AG09309 (cell line): ENCODE data around the gene ANKRD12.

Source experiments
- DNase-seq: peaks from one replicate; pipeline ENCODE4 v3.0.0-alpha.2; 2010; ENCODE audit warnings: low read depth
- H3K4me3 ChIP-seq: 2 replicates; pipeline ENCODE4 v1.5.1; 2011; ENCODE audit warnings: mild to moderate bottlenecking, low read depth, low read length, moderate library complexity; ENCODE audit not compliant: control insufficient read depth
- TF ChIP-seq, protein P1 (sequence below): IDR thresholded peaks from 2 replicates; pipeline ENCODE4 v1.5.1; 2011; ENCODE audit warnings: mild to moderate bottlenecking, low read depth, low read length, inconsistent platforms; ENCODE audit not compliant: insufficient read depth, control insufficient read depth; ENCODE audit errors: missing control alignments

The ANKRD12 gene

GRCh38 chr18:9240270-9240669, 103.7 kb downstream of the ANKRD12 start:
- TF ChIP-seq, protein P1, sequence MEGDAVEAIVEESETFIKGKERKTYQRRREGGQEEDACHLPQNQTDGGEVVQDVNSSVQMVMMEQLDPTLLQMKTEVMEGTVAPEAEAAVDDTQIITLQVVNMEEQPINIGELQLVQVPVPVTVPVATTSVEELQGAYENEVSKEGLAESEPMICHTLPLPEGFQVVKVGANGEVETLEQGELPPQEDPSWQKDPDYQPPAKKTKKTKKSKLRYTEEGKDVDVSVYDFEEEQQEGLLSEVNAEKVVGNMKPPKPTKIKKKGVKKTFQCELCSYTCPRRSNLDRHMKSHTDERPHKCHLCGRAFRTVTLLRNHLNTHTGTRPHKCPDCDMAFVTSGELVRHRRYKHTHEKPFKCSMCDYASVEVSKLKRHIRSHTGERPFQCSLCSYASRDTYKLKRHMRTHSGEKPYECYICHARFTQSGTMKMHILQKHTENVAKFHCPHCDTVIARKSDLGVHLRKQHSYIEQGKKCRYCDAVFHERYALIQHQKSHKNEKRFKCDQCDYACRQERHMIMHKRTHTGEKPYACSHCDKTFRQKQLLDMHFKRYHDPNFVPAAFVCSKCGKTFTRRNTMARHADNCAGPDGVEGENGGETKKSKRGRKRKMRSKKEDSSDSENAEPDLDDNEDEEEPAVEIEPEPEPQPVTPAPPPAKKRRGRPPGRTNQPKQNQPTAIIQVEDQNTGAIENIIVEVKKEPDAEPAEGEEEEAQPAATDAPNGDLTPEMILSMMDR: no peak
- no peak for DNase-seq
- no peak overlapping the region for H3K4me3 ChIP-seq

DNA sequence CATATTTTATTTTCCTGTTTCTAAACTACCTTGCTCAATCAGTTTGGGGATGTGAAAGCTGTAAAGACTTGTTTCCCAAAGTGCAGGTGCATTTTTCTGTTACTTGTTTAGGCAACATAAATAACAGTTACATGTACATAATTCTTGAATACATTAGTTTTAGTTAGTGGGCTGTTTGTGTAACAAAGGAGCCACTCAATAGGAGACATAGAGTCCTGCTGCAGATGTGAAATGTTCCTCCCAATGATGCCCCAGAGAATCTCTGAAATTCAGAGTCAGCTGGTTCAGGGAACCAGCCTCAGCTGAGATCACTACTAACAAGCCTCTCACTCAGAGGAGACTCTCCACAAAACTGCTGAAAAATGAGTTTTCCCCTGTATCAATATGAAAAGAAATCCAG, 106.4 kb downstream of the ANKRD12 start:
- H3K4me3 ChIP-seq: no peak overlapping the region
- TF ChIP-seq, protein P1: no peak
- no peak for DNase-seq

GRCh38 chr18:9244376-9244775, 107.8 kb downstream of the ANKRD12 start:
- no peak overlapping the region for H3K4me3 ChIP-seq
- TF ChIP-seq, protein P1: no peak
- no peak for DNase-seq

DNA sequence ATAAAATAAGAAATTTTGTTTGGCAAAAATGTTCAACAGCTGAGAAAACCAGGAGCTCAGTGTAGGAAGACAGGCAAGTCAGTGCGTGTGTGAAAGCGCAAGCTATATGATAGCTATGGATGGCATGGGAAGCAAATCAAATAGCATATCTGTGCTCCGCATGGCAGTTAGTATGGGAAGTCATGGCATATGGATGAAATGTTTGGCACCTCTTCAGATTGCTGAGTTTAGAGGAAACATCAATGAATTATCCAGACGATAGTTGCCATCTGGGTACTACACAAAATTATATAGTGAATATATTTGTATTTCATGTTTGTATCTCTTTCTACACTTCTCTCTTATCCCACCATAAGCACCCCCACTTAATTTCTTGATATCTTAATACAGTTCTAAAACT, 112.1 kb downstream of the ANKRD12 start:
- H3K4me3 ChIP-seq: no peak overlapping the region
- no peak for DNase-seq
- TF ChIP-seq, protein P1: no peak

- H3K4me3 ChIP-seq: no peak overlapping the region
- TF ChIP-seq, protein P1: no peak
- no peak for DNase-seq
Measured at GRCh38 chr18:9249254-9249653, 112.7 kb downstream of the ANKRD12 start.

- DNase-seq: no peak
- H3K4me3 ChIP-seq: no peak overlapping the region
- TF ChIP-seq, protein P1: no peak
Measured at GRCh38 chr18:9259173-9259572, 122.6 kb downstream of the ANKRD12 start.
